Naive B cell (primary cell): ENCODE results near the gene NCAM1. TPM values are rescaled to one million over a fixed set of nuclear protein-coding genes. Genes with fewer than 3 reads are reported as not detected.
A peak's percentile ranks its signal among the peaks of the same experiment; 100 is the strongest.

ENCODE experiments used
- ATAC-seq, 2 donors: fragments of 150-1000 bp; cut with Tn5 transposase; 2 replicates each; pipeline ENCODE4 v1.10.0; 2021; ENCODE audit warnings: low read depth in 2 of 2, mild to moderate bottlenecking in 2 of 2, moderate library complexity in 2 of 2
- DNase-seq: peaks from one replicate; pipeline ENCODE4 v3.0.0; 2022
- H3K27ac Mint-ChIP-seq, 6 donors: one replicate each; pipeline ENCODE4 v1.8.0; 2020 to 2022; ENCODE audit warnings: mild to moderate bottlenecking in 6 of 6, mixed read lengths in 6 of 6, moderate library complexity in 5 of 6, inconsistent platforms in 2 of 6
- H3K27me3 Mint-ChIP-seq, 3 donors: one replicate each; pipeline ENCODE4 v1.8.0; 2021 to 2022; ENCODE audit warnings: mixed read lengths in 3 of 3, mild to moderate bottlenecking in 1 of 3
- H3K36me3 Mint-ChIP-seq, 2 donors: one replicate each; pipeline ENCODE4 v1.8.0; 2020 to 2022; ENCODE audit warnings: mixed read lengths in 2 of 2, inconsistent platforms in 1 of 2, mild to moderate bottlenecking in 1 of 2
- H3K4me1 Mint-ChIP-seq, 3 donors: one replicate each; pipeline ENCODE4 v1.8.0; 2020 to 2022; ENCODE audit warnings: mixed read lengths in 3 of 3, inconsistent platforms in 1 of 3, mild to moderate bottlenecking in 1 of 3, moderate library complexity in 1 of 3
- H3K4me3 Mint-ChIP-seq, 8 donors: one replicate each; pipeline ENCODE4 v1.8.0; 2020 to 2022; ENCODE audit warnings: mild to moderate bottlenecking in 8 of 8, mixed read lengths in 8 of 8, moderate library complexity in 8 of 8, inconsistent platforms in 2 of 8
- H3K9me3 Mint-ChIP-seq, 7 donors: one replicate each; pipeline ENCODE4 v1.8.0; 2020 to 2022; ENCODE audit warnings: mixed read lengths in 7 of 7, mild to moderate bottlenecking in 5 of 7, inconsistent platforms in 2 of 7, moderate library complexity in 1 of 7
- polyA plus RNA-seq, 6 donors: library from polyadenylated mRNA; unstranded; fragments of 300-500 nt; fragmentation: Illumina TruSeq; gene quantifications; one replicate each; pipeline ENCODE4 v1.2.3, GENCODE V29; 2021; ENCODE audit warnings: low read depth in 6 of 6

Gene NCAM1
- polyA plus RNA-seq, 6 donors from 2014 or later, result 0.05 TPM; not detected in 5

GRCh38 chr11:113213549-113213948 lies 252.3 kb downstream of the NCAM1 start:
- Mint-ChIP-seq H3K27ac (no peak overlapping the region), H3K9me3 (peaks cover 0 to 6% (median 0%) of the 10 kb centered on the region in 7 donors), H3K4me1 (no peaks in the 10 kb centered on the region), H3K36me3 (no peaks in the 10 kb centered on the region), H3K27me3 (peaks cover 5 to 23% (median 6%) of the 10 kb centered on the region in 3 donors), H3K4me3 (no peak overlapping the region)
- no peak for ATAC-seq
- no peak for DNase-seq

- ATAC-seq (no peak), DNase-seq (no peak)
- no peaks in the 10 kb centered on the region for H3K36me3 Mint-ChIP-seq
- no peaks in the 10 kb centered on the region for H3K4me1 Mint-ChIP-seq
- H3K9me3 Mint-ChIP-seq, result peaks cover 0 to 26% (median 11%) of the 10 kb centered on the region in 7 donors
- H3K27ac Mint-ChIP-seq, result no peak overlapping the region
- no peak overlapping the region for H3K4me3 Mint-ChIP-seq
- H3K27me3 Mint-ChIP-seq, result peaks cover 4 to 8% (median 6%) of the 10 kb centered on the region in 3 donors
These were observed 261.0 kb downstream of the NCAM1 start for GRCh38 chr11:113222241-113222640.

GRCh38 chr11:113234888-113235287 lies 273.7 kb downstream of the NCAM1 start:
- H3K27me3 Mint-ChIP-seq, result peaks cover 5 to 22% (median 13%) of the 10 kb centered on the region in 3 donors
- H3K4me1 Mint-ChIP-seq, result no peaks in the 10 kb centered on the region
- H3K4me3 Mint-ChIP-seq, result no peak overlapping the region
- H3K9me3 Mint-ChIP-seq, result no peaks in the 10 kb centered on the region
- no peak for ATAC-seq
- no peak for DNase-seq
- no peaks in the 10 kb centered on the region for H3K36me3 Mint-ChIP-seq
- no peak overlapping the region for H3K27ac Mint-ChIP-seq

GRCh38 chr11:113237261-113237660 lies 276.0 kb downstream of the NCAM1 start:
- Mint-ChIP-seq H3K4me1 (no peaks in the 10 kb centered on the region), H3K27me3 (peaks cover 16 to 32% (median 18%) of the 10 kb centered on the region in 3 donors), H3K4me3 (no peak overlapping the region), H3K9me3 (no peaks in the 10 kb centered on the region), H3K36me3 (no peaks in the 10 kb centered on the region), H3K27ac (no peak overlapping the region)
- no peak for ATAC-seq
- no peak for DNase-seq

GRCh38 chr11:113238721-113239120 lies 277.5 kb downstream of the NCAM1 start:
- H3K4me1 Mint-ChIP-seq, result peaks cover 0 to 8% (median 7%) of the 10 kb centered on the region in 3 donors
- no peak overlapping the region for H3K4me3 Mint-ChIP-seq
- H3K27ac Mint-ChIP-seq, result no peak overlapping the region
- ATAC-seq (no peak), DNase-seq (no peak)
- no peaks in the 10 kb centered on the region for H3K36me3 Mint-ChIP-seq
- no peaks in the 10 kb centered on the region for H3K9me3 Mint-ChIP-seq
- peaks cover 24 to 42% (median 33%) of the 10 kb centered on the region in 3 donors for H3K27me3 Mint-ChIP-seq

- ATAC-seq (no peak), DNase-seq (no peak)
- H3K4me3 Mint-ChIP-seq, result no peak overlapping the region
- no peak overlapping the region for H3K27ac Mint-ChIP-seq
- no peaks in the 10 kb centered on the region for H3K9me3 Mint-ChIP-seq
- H3K36me3 Mint-ChIP-seq, result no peaks in the 10 kb centered on the region
- peaks cover 0 to 8% (median 7%) of the 10 kb centered on the region in 3 donors for H3K4me1 Mint-ChIP-seq
- H3K27me3 Mint-ChIP-seq, result peaks cover 29 to 54% (median 42%) of the 10 kb centered on the region in 3 donors
These were observed 279.2 kb downstream of the NCAM1 start for GRCh38 chr11:113240389-113240788.

GRCh38 chr11:113240790-113241635 lies 279.8 kb downstream of the NCAM1 start:
- ATAC-seq (no peak), DNase-seq (no peak)
- peaks cover 35 to 57% (median 42%) of the 10 kb centered on the region in 3 donors for H3K27me3 Mint-ChIP-seq
- H3K36me3 Mint-ChIP-seq, result no peaks in the 10 kb centered on the region
- H3K27ac Mint-ChIP-seq, result no peak overlapping the region
- H3K4me1 Mint-ChIP-seq, result peaks cover 0 to 8% (median 7%) of the 10 kb centered on the region in 3 donors
- no peak overlapping the region for H3K4me3 Mint-ChIP-seq
- H3K9me3 Mint-ChIP-seq, result no peaks in the 10 kb centered on the region

- no peaks in the 10 kb centered on the region for H3K9me3 Mint-ChIP-seq
- H3K4me3 Mint-ChIP-seq, result no peak overlapping the region
- no peaks in the 10 kb centered on the region for H3K36me3 Mint-ChIP-seq
- ATAC-seq (no peak), DNase-seq (no peak)
- H3K27me3 Mint-ChIP-seq, result peaks cover 39 to 56% (median 42%) of the 10 kb centered on the region in 3 donors
- peaks cover 0 to 8% (median 7%) of the 10 kb centered on the region in 3 donors for H3K4me1 Mint-ChIP-seq
- H3K27ac Mint-ChIP-seq, result no peak overlapping the region
These were observed 280.4 kb downstream of the NCAM1 start for GRCh38 chr11:113241636-113242054.

GRCh38 chr11:113242060-113242459 lies 280.8 kb downstream of the NCAM1 start:
- Mint-ChIP-seq H3K27me3 (peaks cover 39 to 56% (median 47%) of the 10 kb centered on the region in 3 donors), H3K36me3 (no peaks in the 10 kb centered on the region), H3K4me1 (peaks cover 0 to 8% (median 7%) of the 10 kb centered on the region in 3 donors), H3K4me3 (no peak overlapping the region), H3K9me3 (no peaks in the 10 kb centered on the region), H3K27ac (no peak overlapping the region)
- ATAC-seq, result no peak
- DNase-seq, result no peak

- peaks cover 39 to 63% (median 55%) of the 10 kb centered on the region in 3 donors for H3K27me3 Mint-ChIP-seq
- H3K9me3 Mint-ChIP-seq, result no peaks in the 10 kb centered on the region
- DNase-seq (no peak), ATAC-seq (no peak)
- peaks cover 0 to 8% (median 7%) of the 10 kb centered on the region in 3 donors for H3K4me1 Mint-ChIP-seq
- H3K27ac Mint-ChIP-seq, result peak overlapping the region in 1 of 6 donors; percentile 12
- H3K4me3 Mint-ChIP-seq, result peak overlapping the region in 2 of 8 donors; percentile 26
- no peaks in the 10 kb centered on the region for H3K36me3 Mint-ChIP-seq
These were observed 281.7 kb downstream of the NCAM1 start for GRCh38 chr11:113242767-113243397.

- Mint-ChIP-seq H3K4me3 (no peak overlapping the region), H3K4me1 (peaks cover 0 to 8% (median 7%) of the 10 kb centered on the region in 3 donors), H3K27me3 (peaks cover 39 to 71% (median 62%) of the 10 kb centered on the region in 3 donors), H3K9me3 (no peaks in the 10 kb centered on the region), H3K27ac (no peak overlapping the region), H3K36me3 (no peaks in the 10 kb centered on the region)
- ATAC-seq (no peak), DNase-seq (no peak)
These were observed 282.5 kb downstream of the NCAM1 start for GRCh38 chr11:113243696-113244095.

GRCh38 chr11:113245216-113245615 lies 284.0 kb downstream of the NCAM1 start:
- Mint-ChIP-seq H3K27me3 (peaks cover 33 to 78% (median 62%) of the 10 kb centered on the region in 3 donors), H3K4me3 (no peak overlapping the region), H3K36me3 (no peaks in the 10 kb centered on the region), H3K4me1 (peaks cover 0 to 8% (median 7%) of the 10 kb centered on the region in 3 donors), H3K27ac (no peak overlapping the region), H3K9me3 (no peaks in the 10 kb centered on the region)
- ATAC-seq, result no peak
- DNase-seq, result no peak

- DNase-seq (no peak), ATAC-seq (no peak)
- peak overlapping the region in 1 of 6 donors; percentile 34 for H3K27ac Mint-ChIP-seq
- peaks cover 0 to 8% (median 7%) of the 10 kb centered on the region in 3 donors for H3K4me1 Mint-ChIP-seq
- H3K27me3 Mint-ChIP-seq, result peaks cover 32 to 65% (median 57%) of the 10 kb centered on the region in 3 donors
- H3K4me3 Mint-ChIP-seq, result peak overlapping the region in 1 of 8 donors; percentile 17
- no peaks in the 10 kb centered on the region for H3K36me3 Mint-ChIP-seq
- H3K9me3 Mint-ChIP-seq, result no peaks in the 10 kb centered on the region
These were observed 286.0 kb downstream of the NCAM1 start for GRCh38 chr11:113247221-113247620.
